NOMO-1 treated with dmso at 0.1 percent for 144 hours (cell line): Measurements from ENCODE around the gene MVK.

Source experiments
- DNase-seq: peaks from one replicate; lab custom pipeline; 2025; ENCODE audit not compliant: unreplicated experiment; lab: John Stamatoyannopoulos, UW

MVK gene

GRCh38 chr12:109626378-109627115, 53.0 kb downstream of the MVK start:
- no peak for DNase-seq

GRCh38 chr12:109627633-109628032, 54.0 kb downstream of the MVK start:
- no peak for DNase-seq

- DNase-seq = no peak
Measured at GRCh38 chr12:109630107-109630506, 56.5 kb downstream of the MVK start.

- no peak for DNase-seq
Measured at GRCh38 chr12:109630815-109631214, 57.2 kb downstream of the MVK start.

- DNase-seq = no peak
Measured at GRCh38 chr12:109631302-109631701, 57.7 kb downstream of the MVK start.

GRCh38 chr12:109631751-109632150, 58.2 kb downstream of the MVK start:
- DNase-seq = no peak

- DNase-seq = no peak
Measured at GRCh38 chr12:109632342-109632741, 58.7 kb downstream of the MVK start.

- DNase-seq = no peak
Measured at GRCh38 chr12:109635717-109636116, 62.1 kb downstream of the MVK start.

GRCh38 chr12:109637348-109637747, 63.8 kb downstream of the MVK start:
- DNase-seq = no peak

GRCh38 chr12:109637996-109638395, 64.4 kb downstream of the MVK start:
- DNase-seq = no peak

- DNase-seq = no peak
Measured at GRCh38 chr12:109638735-109639134, 65.1 kb downstream of the MVK start.

- no peak for DNase-seq
Measured at GRCh38 chr12:109639151-109639872, 65.7 kb downstream of the MVK start.

- no peak for DNase-seq
Measured at GRCh38 chr12:109640961-109641360, 67.4 kb downstream of the MVK start.

GRCh38 chr12:109641422-109641821, 67.8 kb downstream of the MVK start:
- no peak for DNase-seq

GRCh38 chr12:109642506-109643132, 69.0 kb downstream of the MVK start:
- DNase-seq = no peak

GRCh38 chr12:109645194-109645593, 71.6 kb downstream of the MVK start:
- DNase-seq = no peak

GRCh38 chr12:109645708-109646107, 72.1 kb downstream of the MVK start:
- DNase-seq = no peak
